WTC11 (cell line): ENCODE measurements around the gene C9orf72. TPM values are rescaled to one million over a fixed set of nuclear protein-coding genes. Genes with fewer than 3 reads are reported as not detected.

Source experiments
- ATAC-seq: fragments of 200-7000 bp; cut with Tn5 transposase; 2 replicates; pipeline ENCODE4 v1.10.0; 2021; ENCODE audit warnings: mild to moderate bottlenecking, moderate library complexity
- CTCF ChIA-PET: fragments of 300-600 bp; sonication (Branson Sonifier 250); formaldehyde crosslinking; loops from one replicate; lab custom pipeline; 2021; ENCODE audit warnings: antibody characterized with exemption; lab: Charles Lee
- POLR2A ChIA-PET: fragments of 350-600 bp; sonication (Branson Sonifier 250); formaldehyde crosslinking; loops from one replicate; lab custom pipeline; 2021; ENCODE audit warnings: antibody characterized with exemption; lab: Charles Lee
- DNase-seq: peaks from one replicate; pipeline ENCODE4 v3.0.0; 2021; ENCODE audit warnings: low spot score
- H3K27ac Mint-ChIP-seq: 2 replicates; pipeline ENCODE4 v1.8.0; 2021; ENCODE audit warnings: mixed read lengths
- H3K27me3 Mint-ChIP-seq: 2 replicates; pipeline ENCODE4 v1.8.0; 2021; ENCODE audit warnings: low read depth, mild to moderate bottlenecking, moderate library complexity, mixed read lengths
- H3K36me3 Mint-ChIP-seq: 2 replicates; pipeline ENCODE4 v1.8.0; 2021; ENCODE audit warnings: mixed read lengths
- H3K4me1 Mint-ChIP-seq: 2 replicates; pipeline ENCODE4 v1.8.0; 2022; ENCODE audit warnings: mixed read lengths
- H3K4me3 Mint-ChIP-seq: 2 replicates; pipeline ENCODE4 v1.8.0; 2021; ENCODE audit warnings: mild to moderate bottlenecking, moderate library complexity, mixed read lengths
- H3K9me3 Mint-ChIP-seq: 2 replicates; pipeline ENCODE4 v1.8.0; 2021; ENCODE audit warnings: mixed read lengths
- CBFB ChIP-seq: sonication (generic); formaldehyde crosslinking; IDR thresholded peaks from 2 replicates; pipeline ENCODE4 v1.8.1; 2022; ENCODE audit warnings: mild to moderate bottlenecking, low read depth, missing genetic modification reagents
- ETV6 ChIP-seq: sonication (generic); formaldehyde crosslinking; IDR thresholded peaks from 2 replicates; pipeline ENCODE4 v1.8.1; 2022; ENCODE audit warnings: mild to moderate bottlenecking, missing genetic modification reagents
- FOXK1 ChIP-seq: sonication (generic); formaldehyde crosslinking; IDR thresholded peaks from 2 replicates; pipeline ENCODE4 v1.8.0; 2022; ENCODE audit warnings: mild to moderate bottlenecking, moderate library complexity, missing genetic modification reagents
- GRHL2 ChIP-seq: fragments of 250-450 bp; sonication (Bioruptor Pico); IDR thresholded peaks from 2 replicates; pipeline ENCODE4 v1.8.0; 2022; ENCODE audit warnings: mild to moderate bottlenecking, moderate library complexity; ENCODE audit not compliant: insufficient replicate concordance, severe bottlenecking
- GTF2I ChIP-seq: fragments of 250-450 bp; sonication (Bioruptor Pico); conservative IDR thresholded peaks from 2 replicates; pipeline ENCODE4 v1.4.0; 2021; ENCODE audit warnings: mild to moderate bottlenecking
- IRF2 ChIP-seq: sonication (generic); formaldehyde crosslinking; IDR thresholded peaks from 2 replicates; pipeline ENCODE4 v1.8.0; 2022; ENCODE audit warnings: low read depth, missing genetic modification reagents, borderline replicate concordance
- JAZF1 ChIP-seq: fragments of 250-450 bp; sonication (Bioruptor Pico); IDR thresholded peaks from 2 replicates; pipeline ENCODE4 v1.9.0; 2021; ENCODE audit warnings: moderate library complexity, mild to moderate bottlenecking, inconsistent platforms
- PREB ChIP-seq: sonication (generic); formaldehyde crosslinking; IDR thresholded peaks from 2 replicates; pipeline ENCODE4 v1.8.1; 2022; ENCODE audit warnings: mild to moderate bottlenecking, missing genetic modification reagents, moderate library complexity, borderline replicate concordance
- SMAD3 ChIP-seq: sonication (generic); formaldehyde crosslinking; IDR thresholded peaks from 2 replicates; pipeline ENCODE4 v1.8.0; 2022; ENCODE audit warnings: missing genetic modification reagents, mild to moderate bottlenecking, borderline replicate concordance
- ZNF219 ChIP-seq: sonication (generic); formaldehyde crosslinking; IDR thresholded peaks from 2 replicates; pipeline ENCODE4 v1.8.0; 2023; ENCODE audit warnings: missing genetic modification reagents, mild to moderate bottlenecking, borderline replicate concordance
- ZNF263 ChIP-seq: sonication (generic); formaldehyde crosslinking; IDR thresholded peaks from 2 replicates; pipeline ENCODE4 v1.8.1; 2022; ENCODE audit warnings: low read depth, mild to moderate bottlenecking, moderate library complexity, missing genetic modification reagents
- ZNF317 ChIP-seq: sonication (generic); formaldehyde crosslinking; IDR thresholded peaks from 2 replicates; pipeline ENCODE4 v1.8.1; 2023; ENCODE audit warnings: low read depth, mild to moderate bottlenecking, moderate library complexity, missing genetic modification reagents, borderline replicate concordance
- ZNF396 ChIP-seq: fragments of 250-450 bp; sonication (Bioruptor Pico); IDR thresholded peaks from 2 replicates; pipeline ENCODE4 v1.8.0; 2021; ENCODE audit warnings: mild to moderate bottlenecking, moderate library complexity, borderline replicate concordance
- ZNF423 ChIP-seq: fragments of 250-450 bp; sonication (Bioruptor Pico); IDR thresholded peaks from 2 replicates; pipeline ENCODE4 v2.1.2; 2022; ENCODE audit warnings: mild to moderate bottlenecking, moderate library complexity
- total RNA-seq: library from RNA; stranded (reverse); gene quantifications from 3 replicates; pipeline ENCODE4 v1.2.3, GENCODE V29; 2021
- TF ChIP-seq, protein P1 (sequence below): sonication (generic); formaldehyde crosslinking; IDR thresholded peaks from 2 replicates; pipeline ENCODE4 v1.8.1; 2022; ENCODE audit warnings: low read depth, missing genetic modification reagents, borderline replicate concordance
- TF ChIP-seq, protein P2 (sequence below): sonication (generic); formaldehyde crosslinking; IDR thresholded peaks from 2 replicates; pipeline ENCODE4 v1.8.0; 2023; ENCODE audit warnings: mild to moderate bottlenecking, missing genetic modification reagents

C9orf72 gene
- total RNA-seq, 1 experiment from 2014 or later = 21.5 TPM

DNA sequence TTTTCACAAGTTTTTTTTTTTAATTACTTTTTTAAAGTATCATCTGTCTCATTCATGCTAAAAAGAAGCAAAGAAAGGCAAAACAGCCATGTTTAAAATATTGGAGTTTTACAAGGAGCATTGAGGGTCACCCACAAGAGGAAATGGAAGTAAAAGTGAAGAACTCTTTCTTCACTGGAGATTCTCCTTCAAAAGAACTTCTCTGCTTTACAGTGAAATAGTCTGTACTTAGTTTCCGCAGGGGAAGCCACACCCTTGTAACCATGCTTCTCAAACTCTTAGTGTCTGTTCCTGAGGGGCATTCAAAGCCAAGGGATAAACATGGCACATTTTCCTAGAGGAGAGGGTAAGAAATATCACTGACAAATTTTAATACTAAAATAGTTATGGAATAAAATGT lies 8.6 kb downstream of the C9orf72 start:
- Mint-ChIP-seq H3K27ac (no peak overlapping the region), H3K4me3 (no peak overlapping the region), H3K9me3 (no peaks in the 10 kb centered on the region), H3K36me3 (peaks cover 29% of the 10 kb centered on the region)
- ChIA-PET CTCF (no interaction called here), POLR2A (no interaction called here)
- no peak for TF ChIP-seq SMAD3 (CRISPR knock-in tag)
- TF ChIP-seq, all 79 proteins: peak for 0
- DNase-seq = no peak
- no peak for ATAC-seq
- Mint-ChIP-seq H3K27me3 (no peaks in the 10 kb centered on the region), H3K4me1 (no peaks in the 10 kb centered on the region)

DNA sequence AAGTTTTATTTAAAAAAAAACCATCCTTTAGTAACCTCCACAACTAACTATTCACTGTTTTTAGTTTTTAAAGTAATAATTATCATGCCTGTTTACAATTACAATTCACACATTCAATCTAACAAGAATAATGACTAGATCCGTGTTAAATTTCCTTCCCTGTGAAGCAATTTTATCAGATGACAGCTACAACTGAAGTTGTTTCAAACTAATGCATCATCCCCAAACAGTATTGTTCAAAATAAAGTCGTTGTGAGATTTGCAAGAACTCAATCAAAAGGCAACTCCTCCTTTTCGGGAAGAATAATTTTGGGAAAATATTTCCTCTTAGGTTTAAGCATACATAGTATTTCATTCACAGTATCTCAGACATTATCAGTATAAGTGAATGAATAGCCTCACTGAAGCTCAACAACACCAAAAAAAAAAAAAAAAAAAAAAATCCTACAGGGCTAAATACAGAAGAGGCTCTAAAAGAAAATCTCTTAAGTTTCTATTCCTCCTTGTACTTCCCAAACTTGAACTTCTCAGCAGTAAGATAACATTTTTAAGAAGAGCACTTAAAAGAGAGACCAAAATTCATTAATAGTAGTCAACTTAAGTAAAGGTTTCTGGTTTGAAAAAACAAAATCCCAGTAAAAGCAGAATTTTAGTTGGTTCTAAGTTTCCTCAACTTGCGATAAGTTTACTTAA lies 9.4 kb downstream of the C9orf72 start:
- Mint-ChIP-seq H3K36me3 (peaks cover 31% of the 10 kb centered on the region), H3K9me3 (no peaks in the 10 kb centered on the region), H3K4me1 (no peaks in the 10 kb centered on the region), H3K4me3 (no peak overlapping the region), H3K27me3 (no peaks in the 10 kb centered on the region), H3K27ac (no peak overlapping the region)
- DNase-seq (no peak), ATAC-seq (no peak)
- ChIA-PET CTCF (no interaction called here), POLR2A (interaction anchor here (0.6 kb wide), 1 partner anchor 73 kb away, joined by 5 read pairs; no protein-coding TSS in a partner anchor)
- TF ChIP-seq ZNF396 = no peak
- no peak for TF ChIP-seq ZNF219 (CRISPR knock-in tag)
- TF ChIP-seq GTF2I (CRISPR knock-in tag) = no peak
- TF ChIP-seq PREB (CRISPR knock-in tag) = no peak
- TF ChIP-seq GRHL2 = no peak
- TF ChIP-seq, protein P1, sequence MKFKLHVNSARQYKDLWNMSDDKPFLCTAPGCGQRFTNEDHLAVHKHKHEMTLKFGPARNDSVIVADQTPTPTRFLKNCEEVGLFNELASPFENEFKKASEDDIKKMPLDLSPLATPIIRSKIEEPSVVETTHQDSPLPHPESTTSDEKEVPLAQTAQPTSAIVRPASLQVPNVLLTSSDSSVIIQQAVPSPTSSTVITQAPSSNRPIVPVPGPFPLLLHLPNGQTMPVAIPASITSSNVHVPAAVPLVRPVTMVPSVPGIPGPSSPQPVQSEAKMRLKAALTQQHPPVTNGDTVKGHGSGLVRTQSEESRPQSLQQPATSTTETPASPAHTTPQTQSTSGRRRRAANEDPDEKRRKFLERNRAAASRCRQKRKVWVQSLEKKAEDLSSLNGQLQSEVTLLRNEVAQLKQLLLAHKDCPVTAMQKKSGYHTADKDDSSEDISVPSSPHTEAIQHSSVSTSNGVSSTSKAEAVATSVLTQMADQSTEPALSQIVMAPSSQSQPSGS (CRISPR knock-in tag) = no peak
- no peak for TF ChIP-seq FOXK1 (CRISPR knock-in tag)
- TF ChIP-seq ETV6 (CRISPR knock-in tag) = no peak
- TF ChIP-seq ZNF423 (CRISPR knock-in tag) = no peak
- TF ChIP-seq CBFB (CRISPR knock-in tag) = no peak
- no peak for TF ChIP-seq ZNF317 (CRISPR knock-in tag)
- TF ChIP-seq, protein P2, sequence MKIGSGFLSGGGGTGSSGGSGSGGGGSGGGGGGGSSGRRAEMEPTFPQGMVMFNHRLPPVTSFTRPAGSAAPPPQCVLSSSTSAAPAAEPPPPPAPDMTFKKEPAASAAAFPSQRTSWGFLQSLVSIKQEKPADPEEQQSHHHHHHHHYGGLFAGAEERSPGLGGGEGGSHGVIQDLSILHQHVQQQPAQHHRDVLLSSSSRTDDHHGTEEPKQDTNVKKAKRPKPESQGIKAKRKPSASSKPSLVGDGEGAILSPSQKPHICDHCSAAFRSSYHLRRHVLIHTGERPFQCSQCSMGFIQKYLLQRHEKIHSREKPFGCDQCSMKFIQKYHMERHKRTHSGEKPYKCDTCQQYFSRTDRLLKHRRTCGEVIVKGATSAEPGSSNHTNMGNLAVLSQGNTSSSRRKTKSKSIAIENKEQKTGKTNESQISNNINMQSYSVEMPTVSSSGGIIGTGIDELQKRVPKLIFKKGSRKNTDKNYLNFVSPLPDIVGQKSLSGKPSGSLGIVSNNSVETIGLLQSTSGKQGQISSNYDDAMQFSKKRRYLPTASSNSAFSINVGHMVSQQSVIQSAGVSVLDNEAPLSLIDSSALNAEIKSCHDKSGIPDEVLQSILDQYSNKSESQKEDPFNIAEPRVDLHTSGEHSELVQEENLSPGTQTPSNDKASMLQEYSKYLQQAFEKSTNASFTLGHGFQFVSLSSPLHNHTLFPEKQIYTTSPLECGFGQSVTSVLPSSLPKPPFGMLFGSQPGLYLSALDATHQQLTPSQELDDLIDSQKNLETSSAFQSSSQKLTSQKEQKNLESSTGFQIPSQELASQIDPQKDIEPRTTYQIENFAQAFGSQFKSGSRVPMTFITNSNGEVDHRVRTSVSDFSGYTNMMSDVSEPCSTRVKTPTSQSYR = no peak

DNA sequence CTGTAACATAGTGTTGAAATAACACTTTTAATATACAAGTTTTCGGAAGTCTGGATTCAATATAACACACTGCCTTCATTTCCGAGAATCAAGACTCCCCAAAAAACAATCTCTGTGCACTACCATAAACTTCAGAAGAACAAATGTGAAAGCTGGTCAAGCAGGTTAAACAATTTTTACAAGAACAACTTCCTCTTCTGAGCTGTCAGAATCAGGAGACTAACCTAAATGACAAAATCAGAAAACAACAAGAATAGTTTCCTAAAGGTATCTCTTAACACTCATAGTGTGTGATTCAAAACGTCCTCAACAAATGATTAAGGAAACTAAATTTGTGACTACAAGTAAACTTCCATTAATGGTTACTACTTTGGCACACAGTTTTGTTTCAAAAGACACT lies 11.6 kb downstream of the C9orf72 start:
- CTCF ChIA-PET = no interaction called here
- Mint-ChIP-seq H3K27ac (no peak overlapping the region), H3K4me1 (no peaks in the 10 kb centered on the region)
- no peak for TF ChIP-seq ZNF263
- no peak for TF ChIP-seq IRF2 (CRISPR knock-in tag)
- no peak for TF ChIP-seq JAZF1 (CRISPR knock-in tag)
- TF ChIP-seq ZNF423 (CRISPR knock-in tag) = no peak
- TF ChIP-seq, all 79 proteins: peak for 0
- no peaks in the 10 kb centered on the region for H3K9me3 Mint-ChIP-seq
- no peak overlapping the region for H3K4me3 Mint-ChIP-seq
- ATAC-seq (no peak), DNase-seq (no peak)
- H3K27me3 Mint-ChIP-seq = no peaks in the 10 kb centered on the region
- POLR2A ChIA-PET = no interaction called here
- peaks cover 35% of the 10 kb centered on the region for H3K36me3 Mint-ChIP-seq
